HEK293 (cell line): ENCODE results near the gene HOXD9.
A peak's percentile ranks its signal among the peaks of the same experiment; 100 is the strongest.

Source experiments
- FEZF1 ChIP-seq: fragments of 450-650 bp; formaldehyde crosslinking; IDR thresholded peaks from 2 replicates; pipeline ENCODE4 v1.5.1; 2016; ENCODE audit warnings: missing biosample characterization, missing genetic modification characterization
- GLI2 ChIP-seq: fragments of 450-650 bp; formaldehyde crosslinking; IDR thresholded peaks from 2 replicates; pipeline ENCODE4; 2017; ENCODE audit warnings: missing biosample characterization, missing genetic modification characterization, low read depth, borderline replicate concordance
- GLIS2 ChIP-seq: fragments of 450-650 bp; formaldehyde crosslinking; IDR thresholded peaks from 2 replicates; pipeline ENCODE4 v1.5.1; 2016; ENCODE audit warnings: missing biosample characterization, missing genetic modification characterization
- IKZF3 ChIP-seq: fragments of 450-650 bp; IDR thresholded peaks from 2 replicates; pipeline ENCODE4 v1.5.0; 2018; ENCODE audit warnings: missing biosample characterization, mild to moderate bottlenecking, missing genetic modification characterization, moderate library complexity
- KLF16 ChIP-seq: fragments of 450-650 bp; formaldehyde crosslinking; IDR thresholded peaks from 2 replicates; pipeline ENCODE4 v1.5.1; 2017; ENCODE audit warnings: missing biosample characterization, missing genetic modification characterization
- MYNN ChIP-seq: fragments of 450-650 bp; formaldehyde crosslinking; IDR thresholded peaks from 2 replicates; pipeline ENCODE4 v1.5.1; 2016; ENCODE audit warnings: missing biosample characterization, missing genetic modification characterization, borderline replicate concordance
- PRDM10 ChIP-seq: fragments of 450-650 bp; formaldehyde crosslinking; IDR thresholded peaks from 2 replicates; pipeline ENCODE4 v1.5.1; 2016; ENCODE audit warnings: missing biosample characterization, missing genetic modification characterization
- REPIN1 ChIP-seq: fragments of 450-650 bp; formaldehyde crosslinking; IDR thresholded peaks from 2 replicates; pipeline ENCODE4 v1.5.1; 2017; ENCODE audit warnings: missing biosample characterization, missing genetic modification characterization, low read depth
- SP2 ChIP-seq: fragments of 450-650 bp; formaldehyde crosslinking; IDR thresholded peaks from 2 replicates; pipeline ENCODE4 v1.5.1; 2016; ENCODE audit warnings: missing biosample characterization, missing genetic modification characterization
- WT1 ChIP-seq: fragments of 450-650 bp; formaldehyde crosslinking; IDR thresholded peaks from 2 replicates; pipeline ENCODE4 v1.5.1; 2016; ENCODE audit warnings: missing biosample characterization, missing genetic modification characterization
- YY2 ChIP-seq: fragments of 450-650 bp; formaldehyde crosslinking; IDR thresholded peaks from 2 replicates; pipeline ENCODE4 v1.5.1; 2016; ENCODE audit warnings: missing biosample characterization, missing genetic modification characterization
- ZNF10 ChIP-seq: fragments of 450-650 bp; formaldehyde crosslinking; IDR thresholded peaks from 2 replicates; pipeline ENCODE4 v1.5.1; 2017; ENCODE audit warnings: missing biosample characterization, missing genetic modification characterization
- ZNF16 ChIP-seq: fragments of 450-650 bp; formaldehyde crosslinking; IDR thresholded peaks from 2 replicates; pipeline ENCODE4 v1.5.1; 2016; ENCODE audit warnings: low read depth, missing biosample characterization, missing genetic modification characterization
- ZNF174 ChIP-seq: fragments of 450-650 bp; formaldehyde crosslinking; IDR thresholded peaks from 2 replicates; pipeline ENCODE4 v1.5.0; 2017; ENCODE audit warnings: missing biosample characterization, mild to moderate bottlenecking, missing genetic modification characterization
- ZNF266 ChIP-seq: fragments of 450-650 bp; formaldehyde crosslinking; IDR thresholded peaks from 2 replicates; pipeline ENCODE4 v1.5.1; 2016; ENCODE audit warnings: missing biosample characterization, missing genetic modification characterization, low read depth
- ZNF324 ChIP-seq: fragments of 450-650 bp; formaldehyde crosslinking; IDR thresholded peaks from 2 replicates; pipeline ENCODE4 v1.5.1; 2016; ENCODE audit warnings: missing biosample characterization, missing genetic modification characterization
- ZNF335 ChIP-seq: fragments of 450-650 bp; formaldehyde crosslinking; conservative IDR thresholded peaks from 2 replicates; pipeline ENCODE4 v1.5.1; 2016; ENCODE audit warnings: missing biosample characterization, missing genetic modification characterization
- ZNF341 ChIP-seq: fragments of 450-650 bp; formaldehyde crosslinking; IDR thresholded peaks from 2 replicates; pipeline ENCODE4; 2016; ENCODE audit warnings: low read depth, missing biosample characterization, missing genetic modification characterization
- ZNF398 ChIP-seq: fragments of 450-650 bp; formaldehyde crosslinking; IDR thresholded peaks from 2 replicates; pipeline ENCODE4 v1.5.1; 2017; ENCODE audit warnings: missing biosample characterization, missing genetic modification characterization
- ZNF416 ChIP-seq: fragments of 450-650 bp; formaldehyde crosslinking; IDR thresholded peaks from 2 replicates; pipeline ENCODE4 v1.5.1; 2016; ENCODE audit warnings: missing biosample characterization, missing genetic modification characterization
- ZNF488 ChIP-seq: fragments of 450-650 bp; formaldehyde crosslinking; IDR thresholded peaks from 2 replicates; pipeline ENCODE4 v1.5.1; 2016; ENCODE audit warnings: missing biosample characterization, missing genetic modification characterization
- ZNF658 ChIP-seq: fragments of 450-650 bp; formaldehyde crosslinking; IDR thresholded peaks from 2 replicates; pipeline ENCODE4; 2016; ENCODE audit warnings: missing biosample characterization, missing genetic modification characterization
- ZNF660 ChIP-seq: fragments of 450-650 bp; IDR thresholded peaks from 2 replicates; pipeline ENCODE4 v1.5.1; 2018; ENCODE audit warnings: missing biosample characterization, mild to moderate bottlenecking, missing genetic modification characterization
- ZNF664 ChIP-seq: fragments of 450-650 bp; formaldehyde crosslinking; IDR thresholded peaks from 2 replicates; pipeline ENCODE4 v1.5.1; 2016; ENCODE audit warnings: missing biosample characterization, missing genetic modification characterization
- ZNF692 ChIP-seq: fragments of 450-650 bp; formaldehyde crosslinking; IDR thresholded peaks from 2 replicates; pipeline ENCODE4 v1.5.1; 2016; ENCODE audit warnings: missing biosample characterization, missing genetic modification characterization
- ZNF707 ChIP-seq: fragments of 450-650 bp; formaldehyde crosslinking; IDR thresholded peaks from 2 replicates; pipeline ENCODE4 v1.5.1; 2016; ENCODE audit warnings: missing biosample characterization, missing genetic modification characterization
- ZNF791 ChIP-seq: fragments of 450-650 bp; formaldehyde crosslinking; IDR thresholded peaks from 2 replicates; pipeline ENCODE4 v1.5.1; 2016; ENCODE audit warnings: missing biosample characterization, missing genetic modification characterization
- ZSCAN23 ChIP-seq: fragments of 450-650 bp; formaldehyde crosslinking; IDR thresholded peaks from 2 replicates; pipeline ENCODE4 v1.5.1; 2016; ENCODE audit warnings: missing biosample characterization, missing genetic modification characterization
- TF ChIP-seq, protein P1 (sequence below): fragments of 450-650 bp; IDR thresholded peaks from 2 replicates; pipeline ENCODE4 v1.5.1; 2018; ENCODE audit warnings: missing biosample characterization, missing genetic modification characterization
- TF ChIP-seq, protein P2 (sequence below): fragments of 450-650 bp; formaldehyde crosslinking; IDR thresholded peaks from 2 replicates; pipeline ENCODE4 v1.5.1; 2016; ENCODE audit warnings: missing biosample characterization, missing genetic modification characterization, borderline replicate concordance

The HOXD9 gene

GRCh38 chr2:176140513-176141317 is 18.2 kb downstream of the HOXD9 start (continued):
- TF ChIP-seq PRDM10 (no peak), ZNF398 (tag by site-specific recombination) (peak; percentile 49), FEZF1 (tag by site-specific recombination) (no peak), ZNF174 (no peak), YY2 (tag by site-specific recombination) (no peak), ZNF416 (tag by site-specific recombination) (no peak), KLF16 (tag by site-specific recombination) (no peak), ZNF16 (no peak), ZSCAN23 (tag by site-specific recombination) (no peak), ZNF266 (tag by site-specific recombination) (no peak), ZNF10 (no peak), ZNF488 (tag by site-specific recombination) (no peak), ZNF324 (0 out of 2 replicates have a peak, but pooled peaks have one; percentile 33), ZNF341 (tag by site-specific recombination) (0 out of 2 replicates have a peak, but pooled peaks have one; percentile 18), ZNF791 (tag by site-specific recombination) (no peak), ZNF335 (tag by site-specific recombination) (peak; percentile 52), ZNF658 (tag by site-specific recombination) (no peak), MYNN (tag by site-specific recombination) (no peak), WT1 (tag by site-specific recombination) (peak; percentile 49; the same call in 1 of the 2 replicates), IKZF3 (no peak), ZNF660 (tag by site-specific recombination) (peak; percentile 42; the same call in 1 of the 2 replicates), ZNF692 (0 out of 2 replicates have a peak, but pooled peaks have one; percentile 50), ZNF707 (no peak), ZNF664 (no peak), SP2 (tag by site-specific recombination) (peak; percentile 38), GLI2 (tag by site-specific recombination) (no peak), GLIS2 (peak; percentile 40), REPIN1 (tag by site-specific recombination) (no peak)
- TF ChIP-seq, protein P1, sequence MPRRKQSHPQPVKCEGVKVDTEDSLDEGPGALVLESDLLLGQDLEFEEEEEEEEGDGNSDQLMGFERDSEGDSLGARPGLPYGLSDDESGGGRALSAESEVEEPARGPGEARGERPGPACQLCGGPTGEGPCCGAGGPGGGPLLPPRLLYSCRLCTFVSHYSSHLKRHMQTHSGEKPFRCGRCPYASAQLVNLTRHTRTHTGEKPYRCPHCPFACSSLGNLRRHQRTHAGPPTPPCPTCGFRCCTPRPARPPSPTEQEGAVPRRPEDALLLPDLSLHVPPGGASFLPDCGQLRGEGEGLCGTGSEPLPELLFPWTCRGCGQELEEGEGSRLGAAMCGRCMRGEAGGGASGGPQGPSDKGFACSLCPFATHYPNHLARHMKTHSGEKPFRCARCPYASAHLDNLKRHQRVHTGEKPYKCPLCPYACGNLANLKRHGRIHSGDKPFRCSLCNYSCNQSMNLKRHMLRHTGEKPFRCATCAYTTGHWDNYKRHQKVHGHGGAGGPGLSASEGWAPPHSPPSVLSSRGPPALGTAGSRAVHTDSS (tag by site-specific recombination): no peak
- TF ChIP-seq, protein P2, sequence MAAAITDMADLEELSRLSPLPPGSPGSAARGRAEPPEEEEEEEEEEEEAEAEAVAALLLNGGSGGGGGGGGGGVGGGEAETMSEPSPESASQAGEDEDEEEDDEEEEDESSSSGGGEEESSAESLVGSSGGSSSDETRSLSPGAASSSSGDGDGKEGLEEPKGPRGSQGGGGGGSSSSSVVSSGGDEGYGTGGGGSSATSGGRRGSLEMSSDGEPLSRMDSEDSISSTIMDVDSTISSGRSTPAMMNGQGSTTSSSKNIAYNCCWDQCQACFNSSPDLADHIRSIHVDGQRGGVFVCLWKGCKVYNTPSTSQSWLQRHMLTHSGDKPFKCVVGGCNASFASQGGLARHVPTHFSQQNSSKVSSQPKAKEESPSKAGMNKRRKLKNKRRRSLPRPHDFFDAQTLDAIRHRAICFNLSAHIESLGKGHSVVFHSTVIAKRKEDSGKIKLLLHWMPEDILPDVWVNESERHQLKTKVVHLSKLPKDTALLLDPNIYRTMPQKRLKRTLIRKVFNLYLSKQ (tag by site-specific recombination): no peak
